SK-N-SH treated with all-trans-retinoic acid at 6 μM for 48 hours (cell line): ENCODE data around the gene FAM217A.

Source experiments
- ATAC-seq: fragments of 200-7000 bp; cut with Tn5 transposase; 3 replicates; pipeline ENCODE4 v1.9.1; 2020; ENCODE audit warnings: mild to moderate bottlenecking, moderate library complexity
- BACH2 ChIP-seq: fragments of 250-450 bp; sonication (Bioruptor Pico); IDR thresholded peaks from 2 replicates; pipeline ENCODE4 v1.9.0; 2021; ENCODE audit warnings: mild to moderate bottlenecking, borderline replicate concordance
- CSDC2 ChIP-seq: fragments of 250-450 bp; sonication (Bioruptor Pico); IDR thresholded peaks from 2 replicates; pipeline ENCODE4 v1.5.0; 2020; ENCODE audit warnings: mild to moderate bottlenecking, moderate library complexity
- CSRNP3 ChIP-seq: fragments of 250-450 bp; sonication (Bioruptor Pico); IDR thresholded peaks from 2 replicates; pipeline ENCODE4 v1.5.1; 2021; ENCODE audit warnings: mild to moderate bottlenecking, moderate library complexity
- ESRRG ChIP-seq: fragments of 250-450 bp; sonication (Bioruptor Pico); IDR thresholded peaks from 2 replicates; pipeline ENCODE4 v1.6.1; 2021; ENCODE audit warnings: mild to moderate bottlenecking
- GLIS3 ChIP-seq: fragments of 250-450 bp; sonication (Bioruptor Pico); IDR thresholded peaks from 2 replicates; pipeline ENCODE4 v1.5.0; 2020; ENCODE audit warnings: mild to moderate bottlenecking, moderate library complexity
- OSR1 ChIP-seq: fragments of 250-450 bp; sonication (Bioruptor Pico); IDR thresholded peaks from 2 replicates; pipeline ENCODE4 v1.8.0; 2022; ENCODE audit warnings: moderate library complexity, mild to moderate bottlenecking, inconsistent platforms
- POU6F1 ChIP-seq: fragments of 250-450 bp; sonication (Bioruptor Pico); IDR thresholded peaks from 2 replicates; pipeline ENCODE4 v1.8.0; 2021; ENCODE audit warnings: low read depth, mild to moderate bottlenecking, moderate library complexity, borderline replicate concordance
- PPARA ChIP-seq: fragments of 250-450 bp; sonication (Bioruptor Pico); IDR thresholded peaks from 2 replicates; pipeline ENCODE4 v1.5.0; 2020; ENCODE audit warnings: mild to moderate bottlenecking, borderline replicate concordance
- RARB ChIP-seq: fragments of 250-450 bp; sonication (Bioruptor Pico); IDR thresholded peaks from 2 replicates; pipeline ENCODE4 v1.8.0; 2021; ENCODE audit warnings: mild to moderate bottlenecking, moderate library complexity
- SNAI2 ChIP-seq: fragments of 250-450 bp; sonication (Bioruptor Pico); IDR thresholded peaks from 2 replicates; pipeline ENCODE4 v1.5.0; 2020; ENCODE audit warnings: mild to moderate bottlenecking, moderate library complexity
- TCF4 ChIP-seq: fragments of 250-450 bp; sonication (Bioruptor Pico); IDR thresholded peaks from 2 replicates; pipeline ENCODE4 v1.8.0; 2021; ENCODE audit warnings: mild to moderate bottlenecking, moderate library complexity, borderline replicate concordance
- TOX ChIP-seq: fragments of 250-450 bp; sonication (Bioruptor Pico); IDR thresholded peaks from 2 replicates; pipeline ENCODE4 v1.8.0; 2021; ENCODE audit warnings: mild to moderate bottlenecking, moderate library complexity, borderline replicate concordance
- ZC3H10 ChIP-seq: fragments of 250-450 bp; sonication (Bioruptor Pico); IDR thresholded peaks from 2 replicates; pipeline ENCODE4 v1.5.1; 2021; ENCODE audit warnings: mild to moderate bottlenecking, moderate library complexity
- ZFP3 ChIP-seq: fragments of 250-450 bp; sonication (Bioruptor Pico); IDR thresholded peaks from 2 replicates; pipeline ENCODE4 v1.5.0; 2020; ENCODE audit warnings: mild to moderate bottlenecking, moderate library complexity
- ZFP30 ChIP-seq: fragments of 450-650 bp; formaldehyde crosslinking; IDR thresholded peaks from 2 replicates; pipeline ENCODE4 v1.5.0; 2022; ENCODE audit warnings: mild to moderate bottlenecking, moderate library complexity
- ZNF565 ChIP-seq: fragments of 450-650 bp; formaldehyde crosslinking; conservative IDR thresholded peaks from 2 replicates; pipeline ENCODE4 v1.5.0; 2020; ENCODE audit warnings: low read depth, mild to moderate bottlenecking, moderate library complexity
- ZNF70 ChIP-seq: fragments of 450-650 bp; formaldehyde crosslinking; IDR thresholded peaks from 2 replicates; pipeline ENCODE4 v1.5.0; 2020; ENCODE audit warnings: mild to moderate bottlenecking, moderate library complexity
- ZNF8 ChIP-seq: fragments of 450-650 bp; formaldehyde crosslinking; IDR thresholded peaks from 2 replicates; pipeline ENCODE4 v1.5.0; 2020; ENCODE audit warnings: mild to moderate bottlenecking, moderate library complexity
- TF ChIP-seq, protein P1 (sequence below): fragments of 250-450 bp; sonication (Bioruptor Pico); IDR thresholded peaks from 2 replicates; pipeline ENCODE4 v1.8.0; 2020; ENCODE audit warnings: mild to moderate bottlenecking, moderate library complexity, borderline replicate concordance
- TF ChIP-seq, protein P2 (sequence below): fragments of 250-450 bp; sonication (Bioruptor Pico); IDR thresholded peaks from 2 replicates; pipeline ENCODE4 v1.5.0; 2020; ENCODE audit warnings: mild to moderate bottlenecking, moderate library complexity

FAM217A gene

DNA sequence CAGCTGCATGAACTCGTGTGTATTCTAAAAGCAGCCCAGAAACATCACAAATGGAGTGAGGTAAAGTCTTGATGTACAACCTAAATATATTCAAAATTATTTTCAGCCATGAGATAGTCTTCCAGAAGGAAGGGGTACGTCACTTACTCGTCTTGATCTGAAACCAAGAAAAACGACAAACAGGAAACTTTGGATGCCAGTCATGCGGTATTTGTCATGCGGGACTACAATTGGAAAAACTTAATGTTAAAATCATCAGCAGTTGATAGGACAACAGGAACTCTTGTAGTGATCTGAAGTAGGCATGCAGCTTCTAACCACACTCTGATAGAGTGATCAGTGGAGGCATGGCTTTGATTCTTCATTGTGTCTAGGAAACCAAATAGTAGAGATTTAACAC lies 29.7 kb downstream of the FAM217A start:
- TF ChIP-seq PPARA (CRISPR knock-in tag) (no peak), ESRRG (no peak), ZNF8 (CRISPR knock-in tag) (no peak), ZC3H10 (no peak)
- ATAC-seq = no peak

DNA sequence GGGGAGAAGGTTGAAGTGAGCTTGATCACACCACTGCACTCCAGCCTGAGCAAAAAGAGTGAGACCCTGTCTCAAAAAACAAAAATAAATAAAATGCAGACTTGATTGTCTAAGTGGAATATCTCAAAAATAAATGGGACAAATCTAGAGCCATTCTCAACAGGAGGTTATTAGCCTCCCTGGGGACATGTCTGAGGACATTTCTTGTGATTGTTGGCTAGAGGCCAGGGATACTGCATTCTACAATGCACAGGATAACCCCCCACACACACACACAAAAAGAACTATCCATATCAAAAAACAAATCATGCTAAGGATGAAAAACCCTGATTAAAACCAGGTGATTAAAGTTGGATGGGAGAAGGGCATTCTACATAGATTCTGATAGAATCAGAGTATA lies 37.5 kb downstream of the FAM217A start:
- TF ChIP-seq OSR1 (CRISPR knock-in tag) (no peak), ZC3H10 (no peak), GLIS3 (CRISPR knock-in tag) (no peak), ZNF565 (CRISPR knock-in tag) (no peak), ESRRG (no peak)
- ATAC-seq = no peak

DNA sequence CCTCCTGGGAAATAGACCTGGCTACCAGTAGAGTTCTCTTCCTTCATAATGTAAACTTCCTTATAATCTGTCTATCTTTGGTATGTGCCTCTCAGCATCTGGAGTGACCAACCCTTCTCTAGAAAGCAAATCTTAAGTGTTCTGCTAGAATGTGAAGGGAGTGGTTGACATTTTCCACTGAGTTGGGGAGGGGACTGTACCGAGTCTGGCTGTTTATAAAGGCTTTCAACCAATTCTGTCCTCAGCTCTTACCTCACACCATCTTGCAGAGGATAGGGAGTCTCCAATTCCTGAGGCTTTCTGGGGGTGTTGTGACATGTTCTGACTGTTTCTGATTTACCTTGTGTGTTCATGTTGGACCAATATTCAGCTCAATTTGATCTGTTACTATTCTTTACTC lies 39.6 kb downstream of the FAM217A start:
- TF ChIP-seq POU6F1 = no peak
- TF ChIP-seq, protein P1, sequence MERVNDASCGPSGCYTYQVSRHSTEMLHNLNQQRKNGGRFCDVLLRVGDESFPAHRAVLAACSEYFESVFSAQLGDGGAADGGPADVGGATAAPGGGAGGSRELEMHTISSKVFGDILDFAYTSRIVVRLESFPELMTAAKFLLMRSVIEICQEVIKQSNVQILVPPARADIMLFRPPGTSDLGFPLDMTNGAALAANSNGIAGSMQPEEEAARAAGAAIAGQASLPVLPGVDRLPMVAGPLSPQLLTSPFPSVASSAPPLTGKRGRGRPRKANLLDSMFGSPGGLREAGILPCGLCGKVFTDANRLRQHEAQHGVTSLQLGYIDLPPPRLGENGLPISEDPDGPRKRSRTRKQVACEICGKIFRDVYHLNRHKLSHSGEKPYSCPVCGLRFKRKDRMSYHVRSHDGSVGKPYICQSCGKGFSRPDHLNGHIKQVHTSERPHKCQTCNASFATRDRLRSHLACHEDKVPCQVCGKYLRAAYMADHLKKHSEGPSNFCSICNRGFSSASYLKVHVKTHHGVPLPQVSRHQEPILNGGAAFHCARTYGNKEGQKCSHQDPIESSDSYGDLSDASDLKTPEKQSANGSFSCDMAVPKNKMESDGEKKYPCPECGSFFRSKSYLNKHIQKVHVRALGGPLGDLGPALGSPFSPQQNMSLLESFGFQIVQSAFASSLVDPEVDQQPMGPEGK (CRISPR knock-in tag) = no peak
- TF ChIP-seq PPARA (CRISPR knock-in tag) = no peak
- no peak for TF ChIP-seq BACH2
- TF ChIP-seq, protein P2, sequence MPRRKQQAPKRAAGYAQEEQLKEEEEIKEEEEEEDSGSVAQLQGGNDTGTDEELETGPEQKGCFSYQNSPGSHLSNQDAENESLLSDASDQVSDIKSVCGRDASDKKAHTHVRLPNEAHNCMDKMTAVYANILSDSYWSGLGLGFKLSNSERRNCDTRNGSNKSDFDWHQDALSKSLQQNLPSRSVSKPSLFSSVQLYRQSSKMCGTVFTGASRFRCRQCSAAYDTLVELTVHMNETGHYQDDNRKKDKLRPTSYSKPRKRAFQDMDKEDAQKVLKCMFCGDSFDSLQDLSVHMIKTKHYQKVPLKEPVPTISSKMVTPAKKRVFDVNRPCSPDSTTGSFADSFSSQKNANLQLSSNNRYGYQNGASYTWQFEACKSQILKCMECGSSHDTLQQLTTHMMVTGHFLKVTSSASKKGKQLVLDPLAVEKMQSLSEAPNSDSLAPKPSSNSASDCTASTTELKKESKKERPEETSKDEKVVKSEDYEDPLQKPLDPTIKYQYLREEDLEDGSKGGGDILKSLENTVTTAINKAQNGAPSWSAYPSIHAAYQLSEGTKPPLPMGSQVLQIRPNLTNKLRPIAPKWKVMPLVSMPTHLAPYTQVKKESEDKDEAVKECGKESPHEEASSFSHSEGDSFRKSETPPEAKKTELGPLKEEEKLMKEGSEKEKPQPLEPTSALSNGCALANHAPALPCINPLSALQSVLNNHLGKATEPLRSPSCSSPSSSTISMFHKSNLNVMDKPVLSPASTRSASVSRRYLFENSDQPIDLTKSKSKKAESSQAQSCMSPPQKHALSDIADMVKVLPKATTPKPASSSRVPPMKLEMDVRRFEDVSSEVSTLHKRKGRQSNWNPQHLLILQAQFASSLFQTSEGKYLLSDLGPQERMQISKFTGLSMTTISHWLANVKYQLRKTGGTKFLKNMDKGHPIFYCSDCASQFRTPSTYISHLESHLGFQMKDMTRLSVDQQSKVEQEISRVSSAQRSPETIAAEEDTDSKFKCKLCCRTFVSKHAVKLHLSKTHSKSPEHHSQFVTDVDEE (CRISPR knock-in tag) = no peak
- TF ChIP-seq ZC3H10 = no peak
- ATAC-seq = no peak

GRCh38 chr6:4036581-4036980 lies 42.4 kb downstream of the FAM217A start:
- ATAC-seq = no peak
- TF ChIP-seq BACH2 (no peak), ZNF70 (no peak), ZC3H10 (no peak), POU6F1 (no peak), SNAI2 (CRISPR knock-in tag) (no peak), ZNF8 (CRISPR knock-in tag) (no peak), ZFP3 (CRISPR knock-in tag) (no peak), CSRNP3 (CRISPR knock-in tag) (no peak)
- TF ChIP-seq, all 23 proteins: peak for 0

DNA sequence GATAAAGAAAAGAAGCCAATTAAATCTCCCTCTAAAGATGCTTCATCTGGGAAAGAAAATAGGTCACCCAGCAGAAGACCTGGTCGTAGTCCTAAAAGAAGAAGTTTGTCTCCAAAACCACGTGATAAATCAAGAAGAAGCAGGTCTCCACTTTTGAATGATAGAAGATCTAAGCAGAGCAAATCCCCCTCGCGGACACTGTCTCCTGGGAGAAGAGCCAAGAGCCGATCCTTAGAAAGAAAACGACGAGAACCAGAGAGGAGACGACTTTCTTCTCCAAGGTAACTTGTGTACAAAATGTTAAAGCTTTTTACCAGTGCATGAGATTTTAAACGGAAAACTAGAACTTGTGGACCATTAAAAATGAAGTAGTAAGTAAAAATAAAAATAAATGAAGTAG lies 46.5 kb downstream of the FAM217A start:
- ATAC-seq = no peak
- TF ChIP-seq GLIS3 (CRISPR knock-in tag) (no peak), ZNF8 (CRISPR knock-in tag) (no peak), ZNF565 (CRISPR knock-in tag) (no peak), ZFP30 (CRISPR knock-in tag) (no peak), TCF4 (CRISPR knock-in tag) (no peak), POU6F1 (no peak), TOX (no peak), CSDC2 (CRISPR knock-in tag) (no peak), BACH2 (no peak), PPARA (CRISPR knock-in tag) (no peak), RARB (CRISPR knock-in tag) (no peak)
- TF ChIP-seq, protein P1 (CRISPR knock-in tag) = no peak
